Gastroesophageal sphincter (tissue), 4 donors: ENCODE measurements around the gene ORAI1. TPM values are rescaled to one million over a fixed set of nuclear protein-coding genes. Genes with fewer than 3 reads are reported as not detected.

Source experiments
- ATAC-seq: fragments of 150-250 bp; one replicate; pipeline ENCODE4 v1.9.1; 2016; ENCODE audit warnings: mild to moderate bottlenecking, moderate library complexity
- H3K27ac ChIP-seq, 4 donors: fragments of 200-600 bp; sonication (generic) in 3 of 4; 1 replicate in 3 of 4; 2 replicates in 1 of 4; pipeline ENCODE4 v1.5.1; 2016 to 2019
- H3K27me3 ChIP-seq: fragments of 200-600 bp; sonication (generic); one replicate; pipeline ENCODE4 v1.5.1; 2019
- H3K36me3 ChIP-seq, 2 donors: fragments of 200-600 bp; sonication (generic); one replicate each; pipeline ENCODE4 v1.5.1; 2019; ENCODE audit warnings: control low read depth in 1 of 2
- H3K4me1 ChIP-seq, 3 donors: fragments of 200-600 bp; sonication (generic); 1 replicate in 2 of 3; 2 replicates in 1 of 3; pipeline ENCODE4 v1.5.1; 2016 to 2019; ENCODE audit warnings: control low read depth in 2 of 3
- H3K4me3 ChIP-seq, 2 donors: fragments of 200-600 bp; sonication (generic); one replicate each; pipeline ENCODE4 v1.5.1; 2019; ENCODE audit warnings: mild to moderate bottlenecking in 1 of 2, moderate library complexity in 1 of 2
- H3K9me3 ChIP-seq, 3 donors: fragments of 200-600 bp; sonication (generic); one replicate each; pipeline ENCODE4 v1.5.1; 2017 to 2019; ENCODE audit warnings: control low read depth in 2 of 3
- EP300 ChIP-seq: sonication (generic); formaldehyde crosslinking; IDR thresholded peaks from one replicate; pipeline ENCODE4 v1.6.1; 2017; ENCODE audit warnings: antibody characterized with exemption, mild to moderate bottlenecking
- POLR2A ChIP-seq, 2 donors: fragments of 450-650 bp; IDR thresholded peaks; one replicate each; pipeline ENCODE4 v1.6.1; 2017; ENCODE audit warnings: antibody characterized with exemption in 2 of 2, mild to moderate bottlenecking in 2 of 2, moderate library complexity in 1 of 2
- POLR2AphosphoS5 ChIP-seq: sonication (generic); formaldehyde crosslinking; IDR thresholded peaks from one replicate; pipeline ENCODE4 v1.6.1; 2017; ENCODE audit warnings: antibody characterized with exemption
- WGBS, 2 donors: methylation state at CpG; one replicate each; pipeline ENCODE4 v1.1.5; 2018; ENCODE audit warnings: low coverage in 1 of 2; 5-methylcytosine and 5-hydroxymethylcytosine counted together
- total RNA-seq, 4 donors: library from RNA; depleted of rRNA; stranded (reverse); fragments of >200 nt; gene quantifications; one replicate each; pipeline ENCODE4 v1.1.0, GENCODE V29; 2016
- TF ChIP-seq, protein P1 (sequence below), 4 experiments: fragments of 200-600 bp in 2 of 4; fragments of 450-650 bp in 2 of 4; sonication (generic) in 1 of 4; IDR thresholded peaks; one replicate each; pipeline ENCODE4 v1.5.1; 2017 to 2019; ENCODE audit warnings: antibody characterized with exemption in 4 of 4, mild to moderate bottlenecking in 2 of 4, moderate library complexity in 2 of 4

Gene ORAI1
- total RNA-seq, 4 donors from 2014 or later = 8.7 to 15.5 (median 12.6) TPM

GRCh38 chr12:121649322-121649721, 23.0 kb downstream of the ORAI1 start:
- TF ChIP-seq POLR2A (IDR thresholded peaks at IDR 0.05) = no peak
- TF ChIP-seq POLR2AphosphoS5 = no peak
- no peak for TF ChIP-seq EP300
- TF ChIP-seq, protein P1, sequence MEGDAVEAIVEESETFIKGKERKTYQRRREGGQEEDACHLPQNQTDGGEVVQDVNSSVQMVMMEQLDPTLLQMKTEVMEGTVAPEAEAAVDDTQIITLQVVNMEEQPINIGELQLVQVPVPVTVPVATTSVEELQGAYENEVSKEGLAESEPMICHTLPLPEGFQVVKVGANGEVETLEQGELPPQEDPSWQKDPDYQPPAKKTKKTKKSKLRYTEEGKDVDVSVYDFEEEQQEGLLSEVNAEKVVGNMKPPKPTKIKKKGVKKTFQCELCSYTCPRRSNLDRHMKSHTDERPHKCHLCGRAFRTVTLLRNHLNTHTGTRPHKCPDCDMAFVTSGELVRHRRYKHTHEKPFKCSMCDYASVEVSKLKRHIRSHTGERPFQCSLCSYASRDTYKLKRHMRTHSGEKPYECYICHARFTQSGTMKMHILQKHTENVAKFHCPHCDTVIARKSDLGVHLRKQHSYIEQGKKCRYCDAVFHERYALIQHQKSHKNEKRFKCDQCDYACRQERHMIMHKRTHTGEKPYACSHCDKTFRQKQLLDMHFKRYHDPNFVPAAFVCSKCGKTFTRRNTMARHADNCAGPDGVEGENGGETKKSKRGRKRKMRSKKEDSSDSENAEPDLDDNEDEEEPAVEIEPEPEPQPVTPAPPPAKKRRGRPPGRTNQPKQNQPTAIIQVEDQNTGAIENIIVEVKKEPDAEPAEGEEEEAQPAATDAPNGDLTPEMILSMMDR (IDR thresholded peaks at IDR 0.05) = no peak
- no peak for ATAC-seq
- Histone ChIP-seq H3K27me3 (no peaks in the 10 kb centered on the region), H3K27ac (no peak overlapping the region), H3K36me3 (no peaks in the 10 kb centered on the region), H3K9me3 (no peaks in the 10 kb centered on the region), H3K4me1 (no peaks in the 10 kb centered on the region), H3K4me3 (no peak overlapping the region)
- 78 to 79% methylated on average over 3 to 5 of the region's 5 CpGs for WGBS, 2 donors

- Histone ChIP-seq H3K4me3 (no peak overlapping the region), H3K4me1 (no peaks in the 10 kb centered on the region), H3K36me3 (no peaks in the 10 kb centered on the region), H3K27ac (no peak overlapping the region), H3K9me3 (no peaks in the 10 kb centered on the region), H3K27me3 (no peaks in the 10 kb centered on the region)
- no peak for ATAC-seq
- TF ChIP-seq EP300 (no peak), POLR2AphosphoS5 (no peak), POLR2A (IDR thresholded peaks at IDR 0.05) (no peak)
- TF ChIP-seq, protein P1 (IDR thresholded peaks at IDR 0.05) = no peak
- WGBS, 2 donors = 89 to 100% methylated on average over 3 to 4 of the region's 8 CpGs
Observed at GRCh38 chr12:121649819-121650353, 23.6 kb downstream of the ORAI1 start.

DNA sequence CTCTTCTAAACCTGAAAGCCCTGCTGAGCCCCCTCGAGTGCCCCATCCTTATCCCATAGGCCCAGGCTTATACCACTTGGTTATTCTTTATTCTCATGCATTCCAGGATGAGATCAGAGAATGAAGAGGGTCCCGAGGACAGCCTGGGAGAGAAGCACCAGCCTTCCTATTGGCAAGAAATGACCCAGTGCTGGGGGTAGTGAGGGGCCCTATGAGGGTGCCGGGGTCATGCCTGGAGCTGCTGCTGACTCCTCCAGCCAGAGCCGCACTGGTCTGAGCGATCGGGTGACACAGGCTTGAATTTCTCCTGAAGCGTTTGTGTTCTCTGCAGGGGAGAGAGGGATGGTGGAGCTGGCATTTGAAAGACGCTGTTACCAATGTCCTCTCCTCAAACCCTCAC, 25.0 kb downstream of the ORAI1 start:
- H3K9me3 ChIP-seq = no peaks in the 10 kb centered on the region
- H3K4me1 ChIP-seq = no peaks in the 10 kb centered on the region
- H3K36me3 ChIP-seq = no peaks in the 10 kb centered on the region
- no peaks in the 10 kb centered on the region for H3K27me3 ChIP-seq
- WGBS, 2 donors = 88% methylated on average over 3 of the region's 8 CpGs; no CpG with 5 or more reads in 1 of the 2 donors
- TF ChIP-seq POLR2AphosphoS5 (no peak), POLR2A (IDR thresholded peaks at IDR 0.05) (no peak)
- TF ChIP-seq, protein P1 (IDR thresholded peaks at IDR 0.05) = no peak
- ATAC-seq = no peak
- no peak overlapping the region for H3K27ac ChIP-seq
- H3K4me3 ChIP-seq = no peak overlapping the region

GRCh38 chr12:121652767-121653497, 26.6 kb downstream of the ORAI1 start:
- WGBS, 2 donors = no CpG with 5 or more reads among the region's 16 CpGs
- Histone ChIP-seq H3K9me3 (no peaks in the 10 kb centered on the region), H3K4me1 (no peaks in the 10 kb centered on the region), H3K4me3 (no peak overlapping the region), H3K27me3 (no peaks in the 10 kb centered on the region), H3K27ac (no peak overlapping the region), H3K36me3 (no peaks in the 10 kb centered on the region)
- TF ChIP-seq EP300 = no peak
- TF ChIP-seq POLR2A (IDR thresholded peaks at IDR 0.05) = no peak
- TF ChIP-seq, protein P1 (IDR thresholded peaks at IDR 0.05) = no peak
- TF ChIP-seq POLR2AphosphoS5 = no peak
- no peak for ATAC-seq

GRCh38 chr12:121653999-121654398, 27.7 kb downstream of the ORAI1 start:
- no peak for ATAC-seq
- WGBS, 2 donors = no CpG with 5 or more reads among the region's 18 CpGs
- no peaks in the 10 kb centered on the region for H3K36me3 ChIP-seq

More at GRCh38 chr12:121653999-121654398, 27.7 kb downstream of the ORAI1 start:
- Histone ChIP-seq H3K4me3 (no peak overlapping the region), H3K9me3 (no peaks in the 10 kb centered on the region), H3K27ac (no peak overlapping the region), H3K27me3 (no peaks in the 10 kb centered on the region), H3K4me1 (no peaks in the 10 kb centered on the region)
- TF ChIP-seq EP300 (no peak), POLR2A (IDR thresholded peaks at IDR 0.05) (no peak), POLR2AphosphoS5 (no peak)
- TF ChIP-seq, protein P1 (IDR thresholded peaks at IDR 0.05) = no peak
